GM23248 (cell line): ENCODE data around the gene EFCAB10.

ENCODE experiments used
- EZH2 ChIP-seq: fragments of 200-600 bp; sonication (generic); IDR thresholded peaks from 2 replicates; pipeline ENCODE4 v1.6.1; 2018; ENCODE audit warnings: antibody characterized with exemption, mild to moderate bottlenecking; ENCODE audit not compliant: insufficient read depth, poor library complexity, severe bottlenecking
- EZH2phosphoT487 ChIP-seq: fragments of 200-600 bp; sonication (generic); IDR thresholded peaks from 2 replicates; pipeline ENCODE4 v1.6.1; 2018; ENCODE audit warnings: antibody characterized with exemption, moderate library complexity, mild to moderate bottlenecking, low read depth; ENCODE audit not compliant: insufficient read depth

GRCh38 chr7:105602325-105603305, 21.3 kb upstream of the EFCAB10 start:
- TF ChIP-seq EZH2phosphoT487 (no peak), EZH2 (no peak)
